Coronary artery (tissue), 2 donors: ENCODE measurements around the gene KIRREL3.
"Not testable (repeated sequence)": the region's sequence is repeated elsewhere in the genome, so short reads cannot be mapped to it uniquely, and the experiment has no call there.

ENCODE experiments used
- DNase-seq: peaks from one replicate; pipeline ENCODE4 v3.0.0-alpha.2; 2017; ENCODE audit warnings: low spot score
- H3K27ac ChIP-seq, 2 donors: fragments of 200-600 bp; sonication (generic); one replicate each; pipeline ENCODE4 v1.5.1; 2016 to 2019
- H3K4me3 ChIP-seq: fragments of 200-600 bp; sonication (generic); 2 replicates; pipeline ENCODE4 v1.5.1; 2016; ENCODE audit warnings: mild to moderate bottlenecking, moderate library complexity
- CTCF ChIP-seq: fragments of 200-600 bp; sonication (generic); IDR thresholded peaks from one replicate; pipeline ENCODE4 v1.5.1; 2019; ENCODE audit warnings: antibody characterized with exemption

Gene KIRREL3

GRCh38 chr11:126383339-126384335 lies 616.9 kb downstream of the KIRREL3 start:
- TF ChIP-seq CTCF: no peak
- Histone ChIP-seq H3K4me3 (no peak overlapping the region), H3K27ac (no peak overlapping the region)
- no peak for DNase-seq

- not testable (repeated sequence) for H3K4me3 ChIP-seq, H3K27ac ChIP-seq, DNase-seq
Observed at GRCh38 chr11:126382641-126383040, 617.9 kb downstream of the KIRREL3 start.

GRCh38 chr11:126381960-126382359 lies 618.6 kb downstream of the KIRREL3 start:
- not testable (repeated sequence) for DNase-seq, H3K27ac ChIP-seq, H3K4me3 ChIP-seq

GRCh38 chr11:126380909-126381308 lies 619.7 kb downstream of the KIRREL3 start:
- no peak overlapping the region for H3K4me3 ChIP-seq
- no peak for DNase-seq
- no peak for TF ChIP-seq CTCF
- no peak overlapping the region for H3K27ac ChIP-seq

- no peak overlapping the region for H3K4me3 ChIP-seq
- no peak for DNase-seq
- no peak for TF ChIP-seq CTCF
- H3K27ac ChIP-seq: no peak overlapping the region
Observed at GRCh38 chr11:126378763-126379162, 621.8 kb downstream of the KIRREL3 start.

GRCh38 chr11:126375726-126376125 lies 624.8 kb downstream of the KIRREL3 start:
- Histone ChIP-seq H3K4me3 (no peak overlapping the region), H3K27ac (no peak overlapping the region)
- no peak for DNase-seq
- TF ChIP-seq CTCF: no peak

- H3K27ac ChIP-seq: peak overlapping the region in 1 of 2 donors; percentile 16
- DNase-seq, H3K4me3 ChIP-seq: not testable (repeated sequence)
Observed at GRCh38 chr11:126374562-126375300, 625.8 kb downstream of the KIRREL3 start.

GRCh38 chr11:126373389-126374066 lies 627.0 kb downstream of the KIRREL3 start:
- not testable (repeated sequence) for H3K27ac ChIP-seq, H3K4me3 ChIP-seq, DNase-seq
